NCI-H526 (cell line): ENCODE results near the gene SOX6.
A peak's percentile ranks its signal among the peaks of the same experiment; 100 is the strongest.

Experiments
- DNase-seq, 2 experiments: peaks; one replicate each; lab custom pipeline; 2025; lab: John Stamatoyannopoulos, UW

The SOX6 gene

DNA sequence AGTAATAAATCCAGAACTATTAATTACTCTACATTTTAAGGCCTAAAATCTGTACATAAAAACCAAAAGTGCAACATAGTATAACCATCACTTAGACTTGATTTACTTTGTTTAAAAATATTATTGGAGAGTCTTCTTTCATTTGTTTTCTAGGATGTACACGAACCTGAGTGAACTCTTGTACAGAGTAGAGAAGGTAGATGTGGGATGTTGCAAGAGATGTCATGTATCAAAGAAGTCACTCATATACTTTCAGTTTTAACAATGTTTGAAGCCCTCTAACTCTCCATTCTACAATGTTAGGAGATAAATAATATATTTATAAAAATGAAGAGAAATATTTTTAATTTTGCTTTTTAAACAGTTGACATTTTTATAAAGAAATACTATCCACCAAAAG is 38.6 kb downstream of the SOX6 start:
- no peak for DNase-seq

DNA sequence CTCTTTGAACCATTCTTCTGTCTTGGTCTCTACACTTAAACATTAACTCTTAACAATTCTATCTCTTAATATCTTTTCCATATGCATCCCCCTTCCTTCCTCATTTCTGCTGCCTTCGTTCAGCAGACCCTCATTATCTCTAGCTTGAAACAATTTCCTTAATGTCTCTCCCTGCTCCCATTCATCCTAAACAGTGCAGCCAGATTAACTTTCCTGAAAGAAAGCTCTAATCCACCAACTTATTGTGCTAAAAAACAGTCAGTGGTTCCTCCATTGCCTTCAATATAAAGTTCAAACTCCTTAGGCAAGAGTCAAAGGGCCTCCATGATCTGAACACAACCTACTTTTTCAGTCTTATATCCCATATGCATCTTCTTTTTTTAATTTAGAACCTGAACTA is 42.5 kb downstream of the SOX6 start:
- DNase-seq, result no peak

DNA sequence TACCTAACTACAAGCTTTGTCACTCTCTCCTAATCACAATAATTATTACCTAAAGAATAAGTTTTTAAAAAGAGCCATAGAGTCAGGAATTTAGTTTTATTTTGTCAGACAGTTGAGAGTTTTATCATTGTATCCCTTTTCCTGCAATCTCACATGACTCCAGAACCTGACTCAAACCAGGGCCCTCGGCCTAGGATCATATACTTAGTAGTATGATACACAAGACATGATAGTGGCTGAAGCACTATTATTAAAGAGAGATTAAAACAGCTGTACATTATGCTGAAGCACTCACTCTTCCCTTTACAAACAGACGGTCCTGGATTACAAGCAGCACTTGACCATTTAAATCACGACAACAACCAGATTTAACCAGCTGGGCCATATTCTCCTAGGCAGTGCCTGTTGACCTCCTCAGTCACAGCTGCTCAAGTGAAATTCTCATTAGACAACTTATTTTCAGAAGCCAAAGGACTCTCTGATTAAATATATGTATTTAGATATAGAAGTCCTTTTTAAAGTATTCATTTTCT is 44.0 kb downstream of the SOX6 start:
- DNase-seq, result no peak

DNA sequence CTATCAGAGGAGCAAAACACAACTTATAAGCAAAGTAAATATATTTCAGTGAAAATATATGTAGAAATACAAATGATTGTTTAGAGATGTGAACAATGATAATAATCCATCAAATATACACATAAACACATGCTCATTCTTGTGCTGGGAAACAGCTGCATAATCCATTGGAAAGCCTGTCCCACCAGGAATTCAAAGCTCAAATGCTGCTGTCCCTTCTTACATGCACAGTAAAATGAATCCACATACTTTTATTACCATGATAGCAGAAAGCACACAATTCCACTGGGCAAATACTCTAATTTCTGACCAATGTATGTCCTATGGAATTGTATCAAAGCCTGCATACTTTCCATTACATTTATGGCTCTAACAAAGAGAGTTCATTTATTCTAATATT is 44.5 kb downstream of the SOX6 start:
- DNase-seq, result no peak

DNA sequence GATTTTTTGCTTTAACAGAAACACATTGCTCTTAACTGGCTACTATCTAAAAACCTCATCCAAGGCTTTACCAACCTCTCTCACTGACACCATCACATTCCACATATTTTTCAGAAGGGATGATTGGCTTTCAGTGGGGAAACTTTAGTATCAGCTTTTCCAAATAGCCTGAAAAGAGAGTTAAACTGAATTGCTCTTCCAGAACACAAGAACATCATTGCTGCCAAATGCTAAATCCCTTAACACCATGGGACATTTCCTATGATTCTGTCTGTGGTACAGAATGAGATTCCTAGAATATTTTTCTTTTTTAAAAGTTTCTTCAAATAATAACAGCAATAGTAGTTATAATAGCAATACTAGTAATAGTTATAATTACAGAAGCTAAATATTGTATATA is 45.4 kb downstream of the SOX6 start:
- no peak for DNase-seq

DNA sequence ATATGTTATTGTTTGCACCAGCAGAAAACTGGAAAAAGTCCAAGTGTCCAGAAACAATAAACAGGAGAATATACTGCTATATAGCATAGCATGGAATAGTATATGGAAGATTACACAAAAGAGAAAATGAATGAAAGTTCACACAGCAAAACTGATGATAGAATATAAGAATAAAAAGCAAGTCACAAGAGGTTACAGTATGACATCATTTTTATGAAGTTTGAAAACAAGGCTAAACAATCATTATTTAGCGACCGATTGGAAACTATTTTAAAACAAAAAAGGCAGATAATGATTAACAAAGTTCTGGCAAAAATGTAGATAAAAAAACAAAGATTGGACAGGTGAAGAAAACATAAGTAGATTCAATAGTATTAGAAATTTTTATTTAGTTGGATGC is 47.1 kb downstream of the SOX6 start:
- DNase-seq, result no peak

DNA sequence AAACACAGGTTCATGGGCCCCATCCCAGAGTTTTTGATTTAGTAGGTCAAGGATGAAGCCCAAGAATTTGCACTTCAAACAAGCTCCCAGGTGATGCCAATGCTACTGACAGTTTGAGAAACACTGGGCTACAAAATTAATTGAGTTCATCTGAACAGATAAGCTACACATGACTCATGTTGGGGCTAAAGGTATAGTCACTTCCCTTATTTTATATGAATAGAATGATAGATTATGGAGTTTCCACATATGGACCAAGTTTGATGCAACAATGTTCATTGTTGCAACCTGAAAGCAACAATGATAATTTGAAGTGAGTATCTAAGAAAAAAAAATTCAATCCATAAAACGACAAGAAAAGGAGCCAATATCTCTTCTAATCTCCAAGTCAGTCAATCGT is 54.9 kb downstream of the SOX6 start:
- no peak for DNase-seq

DNA sequence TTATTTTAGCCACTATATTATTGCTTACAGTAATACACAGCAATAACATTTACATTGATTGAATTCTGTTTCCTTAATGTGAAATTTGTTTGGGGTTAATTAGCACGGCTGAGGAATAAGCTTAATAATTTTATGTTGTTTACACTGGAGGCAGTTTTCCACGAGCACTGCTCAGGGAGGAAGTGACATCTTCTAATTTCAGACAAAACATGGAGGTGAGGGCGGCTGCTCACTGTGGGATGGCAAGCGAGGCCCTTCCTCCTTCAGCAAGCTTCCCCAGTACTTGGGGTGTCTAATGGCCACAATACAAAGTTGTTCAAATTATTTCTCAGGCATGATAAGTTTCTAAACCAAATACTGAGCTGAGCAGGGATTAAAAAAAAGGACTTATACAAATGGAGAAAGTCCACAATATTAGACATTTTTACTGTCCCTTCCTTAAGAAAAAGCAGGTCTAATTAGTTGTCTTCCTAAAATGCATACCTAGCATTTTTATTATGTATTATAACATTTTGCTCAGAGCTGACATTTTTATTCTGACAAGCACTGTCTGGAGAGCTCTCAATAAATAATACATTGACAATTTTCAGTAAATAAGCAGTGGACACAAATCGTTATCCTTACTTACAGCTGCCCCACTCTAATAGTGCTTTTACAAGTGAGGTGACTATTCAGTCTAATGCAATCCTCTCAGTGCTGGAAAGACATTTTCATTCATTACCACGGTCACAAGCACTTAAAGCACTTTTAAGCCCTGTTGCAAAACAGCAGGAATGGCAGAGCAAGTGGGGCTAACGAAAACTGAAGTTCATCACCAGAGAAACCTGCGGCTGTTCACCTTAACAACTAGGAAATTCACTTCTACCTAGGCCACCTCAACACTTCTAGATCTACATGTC is 56.2 kb downstream of the SOX6 start:
- DNase-seq, result no peak

DNA sequence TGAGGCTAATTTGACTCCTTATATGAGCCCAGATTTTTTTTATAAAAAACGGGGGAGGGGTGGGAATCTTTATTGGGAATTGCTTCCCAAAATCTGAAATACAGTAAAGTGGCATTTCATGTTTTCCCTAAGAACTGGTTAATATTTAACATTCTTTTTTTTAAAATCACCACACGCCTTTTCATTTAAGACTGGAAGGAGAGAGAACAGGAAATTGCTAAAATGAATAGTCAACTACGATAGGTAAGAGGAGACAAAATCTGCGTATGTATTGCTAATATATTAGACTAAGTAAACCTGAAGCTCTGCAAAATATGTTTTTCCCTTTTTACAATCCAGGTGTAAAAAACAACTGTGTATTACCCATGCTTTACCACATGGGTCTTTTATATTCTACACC is 57.0 kb downstream of the SOX6 start:
- DNase-seq, result no peak

DNA sequence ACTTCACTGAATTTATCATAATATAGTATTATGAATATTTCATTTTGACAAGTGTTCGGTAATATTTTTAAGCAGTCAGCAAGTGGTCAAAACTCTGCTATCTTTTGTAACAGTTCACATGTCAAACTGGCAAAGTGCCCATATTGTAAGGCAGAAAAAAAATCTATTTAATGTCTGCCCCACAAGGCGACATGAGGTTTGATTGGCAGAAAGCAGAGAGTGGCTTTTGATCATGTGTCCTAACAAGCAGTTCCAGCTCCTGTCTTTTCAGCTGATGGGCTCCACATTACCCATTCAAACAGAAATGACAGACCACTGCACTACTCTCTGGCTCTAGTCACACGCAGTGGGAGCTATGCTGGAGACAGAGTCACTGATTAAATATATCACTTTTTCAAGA is 59.0 kb downstream of the SOX6 start:
- no peak for DNase-seq

DNA sequence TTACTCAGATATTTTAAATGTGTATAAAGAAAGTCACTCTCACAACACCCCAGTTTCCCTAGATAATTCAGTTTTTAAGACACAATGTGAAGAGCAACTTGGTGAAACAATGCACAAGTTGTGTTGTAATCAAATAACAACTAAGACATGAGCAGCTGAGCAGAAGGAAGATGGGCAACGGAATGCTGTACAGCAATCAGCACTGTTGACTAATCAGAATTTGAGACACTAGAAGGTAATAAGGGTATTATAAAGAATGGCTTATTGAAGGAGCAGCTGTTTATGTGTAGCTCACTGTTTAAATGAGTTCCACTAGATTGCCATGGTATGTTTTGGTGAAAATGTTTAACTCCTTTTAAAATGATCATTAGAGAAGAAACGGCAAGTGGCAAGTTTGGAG is 60.1 kb downstream of the SOX6 start:
- no peak for DNase-seq

DNA sequence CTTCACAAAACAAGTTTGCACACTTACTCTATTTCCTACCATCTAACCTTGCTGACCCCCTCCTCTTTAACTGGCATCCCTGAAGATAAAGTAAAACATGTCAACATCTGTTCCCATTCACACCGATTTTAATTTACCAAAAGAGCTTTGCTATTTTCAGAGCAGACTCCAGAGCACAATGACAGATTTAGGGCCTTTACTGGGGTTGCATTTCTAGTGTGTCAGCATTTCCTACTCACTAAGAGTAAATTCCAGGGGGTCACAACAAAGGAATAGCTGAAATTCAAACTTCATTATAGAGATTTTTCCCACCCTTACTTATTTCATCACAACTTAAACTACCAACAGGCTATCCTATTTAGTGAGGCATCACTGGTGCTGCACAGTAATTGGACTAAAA is 60.8 kb downstream of the SOX6 start:
- no peak for DNase-seq

DNA sequence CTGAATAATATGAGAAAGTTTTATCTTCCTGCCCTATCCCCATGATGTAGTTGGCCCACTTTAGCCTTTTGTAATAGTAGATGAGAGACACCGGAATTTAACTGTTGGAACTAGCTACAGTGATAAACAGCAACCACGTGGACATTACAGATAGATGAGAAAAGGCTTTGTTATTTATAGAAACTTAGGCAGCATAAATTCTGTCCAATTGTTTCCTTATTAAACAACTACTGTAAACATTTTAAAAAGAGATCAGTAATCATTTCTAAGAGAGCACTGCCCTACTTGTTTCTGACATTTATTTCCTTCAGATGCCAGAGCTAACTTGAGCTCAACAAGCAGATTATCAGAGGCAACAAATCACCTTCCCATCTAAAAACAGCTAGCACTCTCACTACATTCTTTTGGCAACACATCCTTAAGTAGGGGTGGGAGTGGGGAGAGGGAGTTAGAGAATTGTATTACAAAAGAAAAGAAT is 63.1 kb downstream of the SOX6 start:
- DNase-seq, result no peak

DNA sequence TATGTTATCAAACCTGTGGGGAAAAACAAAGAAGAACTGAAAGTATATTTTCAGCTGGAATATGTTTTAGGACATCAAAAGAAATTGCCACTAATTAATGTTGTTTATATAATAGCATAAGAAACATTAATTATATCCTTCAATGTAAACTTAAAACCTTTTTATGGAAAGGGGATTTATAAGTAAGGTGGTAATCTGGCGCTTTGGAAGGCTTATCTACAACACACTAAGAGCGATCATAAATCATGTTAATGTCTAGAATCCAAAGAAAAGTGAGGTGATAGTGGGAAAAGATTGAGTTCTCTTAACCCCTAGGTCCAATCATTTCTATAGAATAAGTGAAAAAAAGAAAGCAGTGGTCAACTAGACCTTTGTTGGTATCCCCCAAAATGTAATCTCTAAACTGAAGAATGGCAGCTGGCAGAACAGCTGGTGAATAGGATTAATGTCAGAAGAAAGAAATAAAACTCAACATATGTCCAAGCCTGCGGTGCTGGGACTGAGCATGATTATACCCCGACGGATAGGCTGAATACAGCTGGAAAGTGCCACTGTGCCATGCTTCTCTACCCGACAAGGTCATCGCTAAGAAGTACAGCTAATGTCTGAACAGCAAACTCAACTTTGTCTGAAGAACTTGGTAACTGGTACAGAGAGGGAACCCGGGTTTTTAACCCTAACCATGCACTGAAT is 64.0 kb downstream of the SOX6 start:
- DNase-seq, result no peak

DNA sequence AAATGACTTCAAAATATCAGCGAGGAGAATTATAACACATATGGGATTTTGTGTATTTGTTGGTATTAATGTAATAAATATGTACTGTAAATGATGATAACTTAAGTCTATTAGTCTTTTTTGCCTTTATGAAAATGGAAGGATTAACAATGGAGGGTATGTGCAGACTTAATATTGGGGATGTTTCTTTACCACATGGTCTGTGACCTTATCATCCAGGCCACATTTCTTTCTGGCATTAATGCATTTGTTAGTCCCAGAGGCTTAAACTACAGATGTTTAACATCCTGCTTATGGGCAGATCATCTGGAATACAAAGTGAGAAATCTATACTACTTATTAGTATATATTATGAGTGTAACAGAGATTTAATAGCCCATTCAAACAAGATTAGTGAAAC is 64.6 kb downstream of the SOX6 start:
- no peak for DNase-seq

DNA sequence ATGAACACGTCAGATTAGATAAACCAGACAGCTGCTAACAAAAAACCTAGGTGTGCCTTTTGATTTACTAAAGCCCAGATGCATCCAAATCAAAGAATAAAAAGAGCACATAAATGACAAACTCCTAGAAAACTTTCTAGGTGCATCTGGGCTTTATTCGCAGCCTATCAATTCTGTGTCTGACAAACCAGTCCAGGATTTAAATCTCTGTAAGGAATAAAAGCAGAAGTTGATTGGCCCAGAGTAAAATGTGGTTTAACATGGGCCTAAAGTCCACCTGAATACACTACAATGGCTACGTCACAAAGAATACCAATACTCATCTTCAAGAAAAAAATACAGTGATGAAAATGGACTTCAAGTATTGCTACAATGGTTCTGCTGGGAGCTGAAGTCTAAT is 66.8 kb downstream of the SOX6 start:
- DNase-seq, result no peak

DNA sequence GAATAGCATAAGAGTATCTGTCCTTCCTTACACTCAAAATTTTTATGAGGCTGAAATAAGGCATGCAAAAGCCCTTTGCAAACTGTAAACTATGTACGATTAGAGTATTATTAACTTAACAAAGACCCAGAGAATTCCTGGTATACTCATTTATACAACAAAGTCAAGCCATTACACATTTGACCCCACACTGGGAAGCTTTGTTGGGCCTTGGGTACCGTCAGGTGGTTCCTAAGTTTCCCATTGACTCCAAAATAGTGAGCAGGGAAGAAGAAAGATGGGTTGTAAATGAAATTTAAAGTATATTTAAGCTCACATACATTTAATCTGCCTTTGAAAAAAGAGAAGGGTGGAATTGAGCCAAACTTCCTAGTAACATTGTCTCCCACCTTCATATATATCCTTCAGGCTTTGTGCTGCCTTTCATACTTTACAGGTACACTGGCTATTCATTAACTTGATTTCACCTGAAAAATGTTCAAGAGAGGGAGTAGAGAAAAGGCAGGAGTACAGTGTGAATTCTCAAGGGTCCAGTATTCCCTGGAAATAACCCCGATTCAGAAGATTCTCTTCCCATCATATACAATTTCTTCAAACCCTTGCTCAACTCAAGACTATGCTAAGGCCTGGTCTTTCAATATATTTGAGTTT is 68.6 kb downstream of the SOX6 start:
- no peak for DNase-seq

DNA sequence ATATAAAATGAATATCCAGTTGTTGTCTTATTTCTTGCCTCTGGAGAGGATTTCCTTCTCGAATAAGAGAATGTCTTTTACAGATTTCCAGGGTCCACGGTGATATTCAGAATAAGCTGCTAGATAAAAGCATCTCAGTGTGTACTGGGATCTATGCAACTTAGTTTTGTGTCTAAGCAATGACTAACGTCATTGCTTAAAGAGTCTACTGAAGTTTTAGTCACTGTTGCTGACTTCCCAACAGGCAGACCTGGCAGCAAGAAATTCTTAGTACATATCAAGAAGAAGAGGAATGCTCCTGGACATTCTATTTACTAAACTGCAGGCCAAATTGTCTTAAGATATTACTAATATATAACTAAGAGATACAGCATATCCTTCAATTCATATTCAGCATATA is 70.3 kb downstream of the SOX6 start:
- DNase-seq, result no peak

DNA sequence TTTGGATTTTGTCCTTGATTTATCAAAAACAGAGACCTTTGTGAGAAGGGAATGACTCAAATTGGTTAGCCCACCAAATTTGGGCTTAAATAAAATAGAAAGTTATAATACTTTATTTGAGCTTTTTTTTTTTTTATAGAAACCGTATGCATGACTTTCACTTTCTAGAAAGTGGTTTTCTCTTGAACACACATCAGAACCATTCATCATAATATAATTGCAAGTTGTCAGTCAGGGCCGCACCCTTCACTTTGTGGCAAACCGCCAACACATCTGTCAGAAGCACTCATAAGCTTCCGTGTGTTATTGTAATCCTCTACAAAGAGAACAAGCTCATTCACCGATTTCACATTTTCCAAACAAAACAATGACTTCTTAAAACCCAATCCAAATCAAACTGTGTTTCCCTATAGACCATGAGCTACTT is 76.1 kb downstream of the SOX6 start:
- peak in 1 of 2 experiments; percentile 0 for DNase-seq

DNA sequence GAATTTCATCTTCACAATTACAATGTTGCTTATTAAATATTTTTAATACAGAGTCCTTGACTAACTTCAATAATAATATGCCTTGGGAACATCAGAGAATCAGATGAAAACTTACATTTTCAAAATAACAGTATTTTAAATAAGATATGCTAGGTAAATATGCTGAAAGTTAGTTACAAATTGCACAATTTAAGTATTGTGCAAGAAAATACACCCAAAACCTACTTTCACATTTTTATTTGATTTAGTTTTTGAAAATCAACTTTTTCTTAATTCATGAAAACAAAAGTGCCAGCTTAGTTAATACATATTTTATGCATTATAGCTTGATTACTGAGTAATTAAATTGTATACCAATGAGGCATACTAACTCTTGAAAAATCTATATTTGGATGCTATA is 76.8 kb downstream of the SOX6 start:
- DNase-seq, result no peak

DNA sequence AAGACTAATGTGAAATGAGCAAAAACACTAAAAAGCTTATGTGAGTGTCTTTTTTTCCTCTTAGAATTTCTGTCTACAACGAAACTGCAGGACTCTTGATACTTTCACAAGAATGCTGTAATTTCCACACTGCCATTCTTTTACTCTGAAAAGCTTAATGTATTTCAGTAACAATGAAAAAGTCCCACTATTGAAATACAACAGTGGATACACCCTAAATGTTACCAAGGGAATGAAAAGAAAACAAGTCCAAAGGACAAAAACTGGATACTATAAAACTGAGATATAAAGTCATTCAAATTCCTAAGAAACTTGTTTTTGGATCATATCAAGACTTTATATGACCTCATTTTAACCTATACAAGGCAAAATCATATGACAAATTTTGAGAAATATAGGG is 77.4 kb downstream of the SOX6 start:
- DNase-seq, result no peak

DNA sequence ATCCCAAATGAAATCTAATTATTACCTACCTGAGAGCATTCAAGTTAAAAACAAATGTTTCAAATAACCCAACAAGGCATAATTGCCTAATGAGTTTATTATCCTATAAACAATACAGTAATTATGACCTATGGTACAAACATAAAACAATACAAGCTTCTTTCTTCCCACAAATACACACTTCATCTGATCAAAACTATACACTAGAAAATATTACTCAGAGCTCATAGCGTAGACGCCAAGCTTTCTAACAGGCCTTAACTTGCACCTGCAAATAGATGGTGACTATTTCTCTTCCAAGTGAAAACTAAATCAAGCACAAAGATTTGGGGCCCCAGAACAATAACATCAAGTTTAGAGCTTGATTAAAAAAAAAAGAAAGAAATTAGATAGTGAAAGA is 78.1 kb downstream of the SOX6 start:
- no peak for DNase-seq

DNA sequence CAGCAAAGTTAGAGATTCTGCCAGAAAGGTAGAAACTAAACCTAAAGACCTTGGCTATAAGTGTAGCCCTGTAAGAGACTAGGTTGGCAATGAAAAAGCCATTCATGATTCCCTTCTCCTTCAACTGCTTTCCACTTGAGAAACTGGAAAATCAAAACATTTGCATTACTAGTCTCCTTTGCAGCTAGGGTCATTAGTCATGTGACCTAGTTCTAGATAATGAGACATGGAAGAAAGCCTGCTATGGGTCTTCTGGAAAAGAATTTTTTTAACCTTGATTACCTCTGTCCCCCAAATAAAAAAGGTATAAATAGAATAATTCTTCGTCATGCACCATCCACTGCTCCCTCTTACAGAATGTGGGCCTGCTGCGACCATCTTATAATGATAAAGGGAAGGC is 80.1 kb downstream of the SOX6 start:
- no peak for DNase-seq
